HG03159 (cell line): ENCODE results near the gene GPR141.
A peak's percentile ranks its signal among the peaks of the same experiment; 100 is the strongest.

Source experiments
- ATAC-seq: cut with Tn5 transposase; IDR thresholded peaks from one replicate; pipeline ENCODE4 v1.9.1; 2021; ENCODE audit warnings: mild to moderate bottlenecking, moderate library complexity; ENCODE audit not compliant: unreplicated experiment

Gene GPR141

GRCh38 chr7:37730501-37730900 is 46.9 kb downstream of the GPR141 start:
- ATAC-seq, result no peak

GRCh38 chr7:37732253-37732652 is 48.7 kb downstream of the GPR141 start:
- peak; percentile 85 for ATAC-seq

DNA sequence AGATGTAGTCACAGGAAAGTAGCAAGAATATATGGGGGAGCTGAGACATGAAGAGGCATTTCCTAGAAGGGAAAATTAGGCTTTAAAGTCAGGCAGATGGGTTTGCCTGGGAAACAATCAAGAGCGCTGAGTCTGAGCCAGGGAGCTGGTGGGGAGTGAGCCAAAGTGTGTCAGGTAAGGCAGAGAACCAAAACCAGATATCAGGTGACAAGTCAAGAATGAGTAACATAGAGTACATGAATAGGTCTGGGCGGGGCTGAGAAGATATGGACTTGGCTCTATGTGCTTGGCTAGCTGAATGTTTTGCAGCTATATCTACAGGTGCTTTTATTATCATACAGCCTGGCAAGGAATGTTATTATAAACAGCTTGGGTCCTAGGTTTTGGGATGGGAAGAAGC is 49.3 kb downstream of the GPR141 start:
- no peak for ATAC-seq

GRCh38 chr7:37735196-37735595 is 51.6 kb downstream of the GPR141 start:
- ATAC-seq, result no peak

GRCh38 chr7:37738321-37738720 is 54.8 kb downstream of the GPR141 start:
- no peak for ATAC-seq

DNA sequence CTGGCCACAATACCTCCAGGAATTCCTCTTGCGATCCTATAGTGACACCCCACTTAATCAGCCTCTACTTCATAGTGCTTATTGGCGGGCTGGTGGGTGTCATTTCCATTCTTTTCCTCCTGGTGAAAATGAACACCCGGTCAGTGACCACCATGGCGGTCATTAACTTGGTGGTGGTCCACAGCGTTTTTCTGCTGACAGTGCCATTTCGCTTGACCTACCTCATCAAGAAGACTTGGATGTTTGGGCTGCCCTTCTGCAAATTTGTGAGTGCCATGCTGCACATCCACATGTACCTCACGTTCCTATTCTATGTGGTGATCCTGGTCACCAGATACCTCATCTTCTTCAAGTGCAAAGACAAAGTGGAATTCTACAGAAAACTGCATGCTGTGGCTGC is 56.8 kb downstream of the GPR141 start:
- ATAC-seq, result no peak

DNA sequence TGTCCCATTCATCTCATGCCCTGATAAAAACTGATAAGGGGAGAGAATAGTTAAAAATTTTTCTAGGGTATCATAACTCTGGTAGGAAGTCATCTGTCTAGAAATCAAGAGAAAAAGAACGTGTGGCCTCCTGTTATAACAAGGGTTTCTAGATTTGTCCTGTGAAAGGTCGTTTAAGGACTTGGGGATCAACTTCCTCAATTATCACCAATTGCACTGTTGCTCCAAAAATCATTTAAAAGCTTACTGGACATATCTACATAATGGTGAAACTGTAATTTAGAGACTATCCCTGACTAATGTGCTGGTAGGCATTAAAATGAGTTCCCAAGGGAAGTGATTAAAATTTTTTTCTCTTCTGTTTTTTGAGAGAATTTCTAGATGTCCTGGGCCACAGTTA is 58.2 kb downstream of the GPR141 start:
- ATAC-seq, result no peak

DNA sequence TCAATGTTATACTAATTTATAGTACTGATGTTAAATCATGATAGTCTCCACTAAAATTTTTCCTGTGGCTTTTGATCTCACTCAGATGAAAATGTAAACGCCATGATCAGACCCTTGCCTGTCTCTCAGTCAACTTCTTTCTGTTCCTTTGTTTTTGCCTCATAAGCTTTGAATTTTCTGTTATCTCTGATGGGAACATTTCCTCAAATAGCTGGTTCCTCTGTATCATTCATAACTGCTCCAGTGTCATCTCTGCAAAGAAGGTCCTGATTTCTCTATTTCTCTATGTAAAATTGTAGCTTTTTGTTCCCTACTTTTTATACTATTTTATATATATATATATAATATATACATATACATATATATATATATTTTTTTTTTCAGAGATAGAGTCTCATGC is 67.5 kb downstream of the GPR141 start:
- no peak for ATAC-seq

- ATAC-seq, result no peak
Measured at GRCh38 chr7:37753398-37754050, 70.0 kb downstream of the GPR141 start.

DNA sequence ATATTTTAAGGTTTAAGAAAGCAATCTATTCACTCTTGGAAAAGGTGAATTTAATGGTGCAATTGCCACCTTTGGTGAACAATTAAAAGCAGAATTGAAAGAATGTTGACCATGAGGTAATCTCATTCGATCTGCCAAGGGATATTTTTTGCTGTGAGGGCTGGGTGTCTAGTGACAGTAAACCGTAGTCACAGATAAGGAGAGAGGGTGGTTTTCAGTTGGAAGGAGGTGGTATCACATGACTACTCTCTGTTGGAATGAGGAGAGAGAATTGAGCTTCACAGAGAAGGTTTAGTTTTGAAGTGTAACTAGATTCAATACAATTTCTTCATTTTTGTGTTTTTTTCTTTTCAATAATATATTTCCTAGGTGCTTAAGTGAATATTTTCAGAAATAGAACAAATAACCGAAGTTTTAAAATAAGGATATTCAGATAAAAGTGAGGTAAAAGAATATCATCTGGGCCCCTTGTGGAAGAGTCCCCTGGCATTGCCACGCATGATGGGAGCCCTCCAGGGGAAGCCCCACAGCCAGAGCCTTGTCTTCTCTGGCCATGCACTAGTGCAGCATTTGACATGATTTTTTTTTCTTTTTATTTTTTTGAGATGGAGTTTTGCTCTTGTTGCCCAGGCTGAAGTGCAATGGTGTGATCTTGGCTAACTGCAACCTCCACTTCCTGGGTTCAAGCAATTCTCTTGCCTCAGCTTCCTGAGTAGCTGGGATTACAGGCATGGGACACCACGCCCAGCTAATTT is 73.4 kb downstream of the GPR141 start:
- ATAC-seq, result no peak

- ATAC-seq, result no peak
Measured at GRCh38 chr7:37757563-37757962, 74.0 kb downstream of the GPR141 start.

GRCh38 chr7:37758501-37759045 is 75.0 kb downstream of the GPR141 start:
- no peak for ATAC-seq

GRCh38 chr7:37759526-37759925 is 76.0 kb downstream of the GPR141 start:
- ATAC-seq, result no peak

DNA sequence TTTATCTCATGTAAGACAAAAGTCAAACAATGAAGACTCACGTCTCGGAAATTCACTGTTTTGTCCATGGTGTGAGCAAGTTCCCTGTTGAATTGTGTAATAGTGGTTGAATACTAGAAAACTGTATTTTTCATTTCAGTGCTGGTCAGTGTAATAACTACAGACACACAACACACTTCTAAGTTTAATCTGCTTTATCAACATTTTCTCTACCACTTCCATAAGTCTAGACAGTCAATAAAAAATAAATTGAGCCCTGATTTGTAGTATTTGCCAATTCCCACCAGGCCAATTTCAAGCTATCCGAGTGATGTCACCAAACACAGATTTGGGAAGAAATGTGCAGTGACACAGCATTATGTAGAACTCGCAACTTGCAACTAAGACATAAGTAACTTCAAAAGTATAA is 81.9 kb downstream of the GPR141 start:
- peak; percentile 9 for ATAC-seq

- peak; percentile 90 for ATAC-seq
Measured at GRCh38 chr7:37765872-37766525, 82.4 kb downstream of the GPR141 start.

GRCh38 chr7:37768611-37769010 is 85.0 kb downstream of the GPR141 start:
- ATAC-seq, result no peak

GRCh38 chr7:37769291-37769690 is 85.7 kb downstream of the GPR141 start:
- ATAC-seq, result no peak

GRCh38 chr7:37769726-37770125 is 86.2 kb downstream of the GPR141 start:
- no peak for ATAC-seq

GRCh38 chr7:37770838-37771237 is 87.3 kb downstream of the GPR141 start:
- no peak for ATAC-seq

- no peak for ATAC-seq
Measured at GRCh38 chr7:37771342-37771741, 87.8 kb downstream of the GPR141 start.

- ATAC-seq, result no peak
Measured at GRCh38 chr7:37771801-37772200, 88.2 kb downstream of the GPR141 start.

DNA sequence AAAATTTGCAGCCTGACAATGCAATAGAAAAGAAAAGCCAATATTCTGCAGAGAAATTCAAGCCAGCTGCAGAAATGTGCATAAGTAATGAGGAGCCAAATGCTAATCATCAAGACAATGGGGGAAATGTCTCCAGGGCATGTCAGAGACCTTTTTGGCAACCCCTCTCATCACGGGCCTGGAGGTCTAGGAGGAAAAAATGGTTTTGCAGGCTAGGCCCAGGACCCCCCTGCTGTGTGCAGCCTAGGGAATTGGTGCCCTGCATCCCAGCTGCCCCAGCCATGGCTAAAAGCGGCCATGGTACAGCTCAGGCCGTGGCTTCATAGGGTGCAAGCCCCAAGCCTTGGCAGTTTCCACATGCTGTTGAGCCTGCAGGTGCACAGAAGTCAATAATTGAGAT is 92.4 kb downstream of the GPR141 start:
- ATAC-seq, result no peak
